HCT116 (cell line): ENCODE measurements around the gene NANOG.

Experiments
- EGR1 ChIP-seq: IDR thresholded peaks from 2 replicates; pipeline ENCODE4 v1.6.1; 2012; ENCODE audit warnings: low read depth
- JUND ChIP-seq: IDR thresholded peaks from 2 replicates; pipeline ENCODE4 v1.6.1; 2012
- POLR2A ChIP-seq: IDR thresholded peaks from 2 replicates; pipeline ENCODE4 v1.7.0; 2011; ENCODE audit warnings: borderline replicate concordance; ENCODE audit not compliant: insufficient read depth, insufficient read length; ENCODE audit errors: extremely low read depth
- POLR2AphosphoS5 ChIP-seq: IDR thresholded peaks from 2 replicates; pipeline ENCODE4 v1.6.1; 2011; ENCODE audit warnings: mild to moderate bottlenecking, low read depth, low read length, moderate library complexity
- RAD21 ChIP-seq: IDR thresholded peaks from 2 replicates; pipeline ENCODE4 v1.6.1; 2012; ENCODE audit warnings: low read depth, mild to moderate bottlenecking
- SIN3A ChIP-seq: IDR thresholded peaks from 2 replicates; pipeline ENCODE4 v1.6.1; 2012; ENCODE audit warnings: low read depth
- TCF7L2 ChIP-seq: IDR thresholded peaks from 2 replicates; pipeline ENCODE4 v1.7.0; 2011; ENCODE audit warnings: borderline replicate concordance, inconsistent platforms; ENCODE audit not compliant: insufficient read depth, insufficient read length; ENCODE audit errors: extremely low read depth
- ZNF274 ChIP-seq: fragments of 200-500 bp; sonication (Bioruptor generic); IDR thresholded peaks from 2 replicates; pipeline ENCODE4 v1.6.1; 2014; ENCODE audit warnings: mild to moderate bottlenecking, low read depth, low read length, inconsistent platforms
- TF ChIP-seq, protein P1 (sequence below), 3 experiments: fragments of 200-600 bp in 1 of 3; sonication (generic) in 1 of 3; IDR thresholded peaks in 2 of 3; conservative IDR thresholded peaks in 1 of 3; 2 replicates each; pipeline ENCODE4 v1.5.1; 2012 to 2017; ENCODE audit warnings: low read depth in 2 of 3, low read length in 2 of 3, antibody characterized with exemption in 1 of 3, borderline replicate concordance in 1 of 3, control low read depth in 1 of 3, mild to moderate bottlenecking in 1 of 3, mixed read lengths in 1 of 3, mixed run types in 1 of 3, moderate library complexity in 1 of 3; ENCODE audit not compliant: insufficient read depth in 1 of 3
- TF ChIP-seq, protein P2 (sequence below): IDR thresholded peaks from 2 replicates; pipeline ENCODE4 v1.6.1; 2012; ENCODE audit warnings: low read depth

DNA sequence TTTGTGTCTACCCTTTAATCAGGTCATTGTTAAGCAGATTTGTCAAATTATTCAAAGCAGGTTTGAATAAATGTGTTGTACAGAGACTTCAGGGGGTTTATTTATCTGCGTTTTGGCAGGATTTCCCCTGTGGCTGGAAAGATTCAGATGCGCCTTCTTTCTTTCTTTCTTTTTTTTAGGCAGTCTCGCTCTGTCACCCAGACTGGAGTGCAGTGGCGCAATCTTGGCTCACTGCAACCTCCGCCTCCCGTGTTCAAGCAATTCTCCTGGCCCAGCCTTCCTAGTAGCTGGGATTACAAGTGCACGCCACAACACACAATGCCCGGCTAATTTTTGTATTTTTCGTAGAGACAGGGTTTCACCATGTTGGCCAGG is 30.4 kb upstream of the NANOG start:
- TF ChIP-seq TCF7L2 (no peak), EGR1 (no peak), JUND (no peak), RAD21 (no peak), ZNF274 (no peak), SIN3A (no peak), POLR2AphosphoS5 (no peak), POLR2A (no peak)
- TF ChIP-seq, protein P1, sequence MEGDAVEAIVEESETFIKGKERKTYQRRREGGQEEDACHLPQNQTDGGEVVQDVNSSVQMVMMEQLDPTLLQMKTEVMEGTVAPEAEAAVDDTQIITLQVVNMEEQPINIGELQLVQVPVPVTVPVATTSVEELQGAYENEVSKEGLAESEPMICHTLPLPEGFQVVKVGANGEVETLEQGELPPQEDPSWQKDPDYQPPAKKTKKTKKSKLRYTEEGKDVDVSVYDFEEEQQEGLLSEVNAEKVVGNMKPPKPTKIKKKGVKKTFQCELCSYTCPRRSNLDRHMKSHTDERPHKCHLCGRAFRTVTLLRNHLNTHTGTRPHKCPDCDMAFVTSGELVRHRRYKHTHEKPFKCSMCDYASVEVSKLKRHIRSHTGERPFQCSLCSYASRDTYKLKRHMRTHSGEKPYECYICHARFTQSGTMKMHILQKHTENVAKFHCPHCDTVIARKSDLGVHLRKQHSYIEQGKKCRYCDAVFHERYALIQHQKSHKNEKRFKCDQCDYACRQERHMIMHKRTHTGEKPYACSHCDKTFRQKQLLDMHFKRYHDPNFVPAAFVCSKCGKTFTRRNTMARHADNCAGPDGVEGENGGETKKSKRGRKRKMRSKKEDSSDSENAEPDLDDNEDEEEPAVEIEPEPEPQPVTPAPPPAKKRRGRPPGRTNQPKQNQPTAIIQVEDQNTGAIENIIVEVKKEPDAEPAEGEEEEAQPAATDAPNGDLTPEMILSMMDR (IDR thresholded peaks at IDR 0.05 in 2 of 3, conservative IDR thresholded peaks at IDR 0.05 in 1 of 3; ENCODE audit: borderline replicate concordance in 1 of 3, insufficient read depth in 1 of 3, low read depth in 2 of 3, low read length in 2 of 3): no peak
- TF ChIP-seq, protein P2, sequence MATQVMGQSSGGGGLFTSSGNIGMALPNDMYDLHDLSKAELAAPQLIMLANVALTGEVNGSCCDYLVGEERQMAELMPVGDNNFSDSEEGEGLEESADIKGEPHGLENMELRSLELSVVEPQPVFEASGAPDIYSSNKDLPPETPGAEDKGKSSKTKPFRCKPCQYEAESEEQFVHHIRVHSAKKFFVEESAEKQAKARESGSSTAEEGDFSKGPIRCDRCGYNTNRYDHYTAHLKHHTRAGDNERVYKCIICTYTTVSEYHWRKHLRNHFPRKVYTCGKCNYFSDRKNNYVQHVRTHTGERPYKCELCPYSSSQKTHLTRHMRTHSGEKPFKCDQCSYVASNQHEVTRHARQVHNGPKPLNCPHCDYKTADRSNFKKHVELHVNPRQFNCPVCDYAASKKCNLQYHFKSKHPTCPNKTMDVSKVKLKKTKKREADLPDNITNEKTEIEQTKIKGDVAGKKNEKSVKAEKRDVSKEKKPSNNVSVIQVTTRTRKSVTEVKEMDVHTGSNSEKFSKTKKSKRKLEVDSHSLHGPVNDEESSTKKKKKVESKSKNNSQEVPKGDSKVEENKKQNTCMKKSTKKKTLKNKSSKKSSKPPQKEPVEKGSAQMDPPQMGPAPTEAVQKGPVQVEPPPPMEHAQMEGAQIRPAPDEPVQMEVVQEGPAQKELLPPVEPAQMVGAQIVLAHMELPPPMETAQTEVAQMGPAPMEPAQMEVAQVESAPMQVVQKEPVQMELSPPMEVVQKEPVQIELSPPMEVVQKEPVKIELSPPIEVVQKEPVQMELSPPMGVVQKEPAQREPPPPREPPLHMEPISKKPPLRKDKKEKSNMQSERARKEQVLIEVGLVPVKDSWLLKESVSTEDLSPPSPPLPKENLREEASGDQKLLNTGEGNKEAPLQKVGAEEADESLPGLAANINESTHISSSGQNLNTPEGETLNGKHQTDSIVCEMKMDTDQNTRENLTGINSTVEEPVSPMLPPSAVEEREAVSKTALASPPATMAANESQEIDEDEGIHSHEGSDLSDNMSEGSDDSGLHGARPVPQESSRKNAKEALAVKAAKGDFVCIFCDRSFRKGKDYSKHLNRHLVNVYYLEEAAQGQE: no peak
